Measurements from ENCODE around the gene SLC4A3. TPM values are rescaled to one million over a fixed set of nuclear protein-coding genes. Genes with fewer than 3 reads are reported as not detected.

The SLC4A3 gene
- polyA plus RNA-seq, 3 donors, result 5.4 to 7.1 (median 6.1) TPM

Other genes starting within 250 kb of the SLC4A3 start
- gene DNPEP, start 239.7 kb upstream of the SLC4A3 start, polyA plus RNA-seq (ENCODE audit: insufficient read length in 3 of 3), result 10 to 100 TPM; 48.3 to 54.7 (median 51.2) TPM
- 10 to 100 TPM in 1 of 3 donors, 1 to 10 TPM in 2; 5.5 to 10.1 (median 7.4) TPM for gene DES, start 209.3 kb upstream of the SLC4A3 start, polyA plus RNA-seq (ENCODE audit: insufficient read length in 3 of 3)
- 10 to 100 TPM in 1 of 3 donors, 1 to 10 TPM in 2; 9.2 to 11.2 (median 9.4) TPM for gene SPEG, start 192.8 kb upstream of the SLC4A3 start, polyA plus RNA-seq (ENCODE audit: insufficient read length in 3 of 3)
- 10 to 100 TPM; 32.0 to 37.8 (median 32.6) TPM for gene GMPPA, start 128.7 kb upstream of the SLC4A3 start, polyA plus RNA-seq (ENCODE audit: insufficient read length in 3 of 3)
- gene ASIC4, start 113.1 kb upstream of the SLC4A3 start, polyA plus RNA-seq (ENCODE audit: insufficient read length in 3 of 3), result under 1 TPM; 0.07 to 0.14 (median 0.11) TPM
- 10 to 100 TPM; 21.0 to 25.3 (median 23.6) TPM for gene CHPF, start 83.8 kb upstream of the SLC4A3 start, polyA plus RNA-seq (ENCODE audit: insufficient read length in 3 of 3)
- gene TMEM198, start 83.6 kb upstream of the SLC4A3 start, polyA plus RNA-seq (ENCODE audit: insufficient read length in 3 of 3), result 1 to 10 TPM; 2.5 to 2.6 (median 2.5) TPM
- gene OBSL1, start 56.1 kb upstream of the SLC4A3 start, polyA plus RNA-seq (ENCODE audit: insufficient read length in 3 of 3), result 100 to 1,000 TPM; 110 to 125 (median 124) TPM
- gene INHA, start 55.3 kb upstream of the SLC4A3 start, polyA plus RNA-seq (ENCODE audit: insufficient read length in 3 of 3), result under 1 TPM; 0.46 to 0.90 (median 0.72) TPM
- gene STK11IP, start 29.8 kb upstream of the SLC4A3 start, polyA plus RNA-seq (ENCODE audit: insufficient read length in 3 of 3), result 10 to 100 TPM; 18.9 to 20.7 (median 19.4) TPM